Activated T-cell treated with anti-CD3 and anti-CD28 coated beads, Interleukin-2, amount 50 U/mL, for 24 hours (primary cell): ENCODE data around the gene PAX3.

ENCODE experiments used
- DNase-seq: peaks from one replicate; pipeline ENCODE4 v3.0.0-alpha.2; 2020
- H3K27ac Mint-ChIP-seq: 2 replicates; pipeline ENCODE4 v1.8.0; 2020; ENCODE audit warnings: mild to moderate bottlenecking, mixed read lengths
- H3K27me3 Mint-ChIP-seq: 2 replicates; pipeline ENCODE4 v1.8.0; 2020; ENCODE audit warnings: mixed read lengths
- H3K36me3 Mint-ChIP-seq: 2 replicates; pipeline ENCODE4 v1.8.0; 2020; ENCODE audit warnings: low read depth, mixed read lengths
- H3K4me1 Mint-ChIP-seq: 2 replicates; pipeline ENCODE4 v1.8.0; 2020; ENCODE audit warnings: low read depth, mixed read lengths
- H3K4me3 Mint-ChIP-seq: 2 replicates; pipeline ENCODE4 v1.8.0; 2020; ENCODE audit warnings: mild to moderate bottlenecking, moderate library complexity, mixed read lengths
- H3K9me3 Mint-ChIP-seq: 2 replicates; pipeline ENCODE4 v1.8.0; 2020; ENCODE audit warnings: mixed read lengths

Gene PAX3

GRCh38 chr2:222318026-222318711 lies 19.4 kb upstream of the PAX3 start:
- Mint-ChIP-seq H3K4me1 (peaks cover 9% of the 10 kb centered on the region), H3K4me3 (peak overlapping the region; percentile 75), H3K36me3 (no peaks in the 10 kb centered on the region), H3K27me3 (peaks cover 78% of the 10 kb centered on the region), H3K9me3 (no peaks in the 10 kb centered on the region), H3K27ac (no peak overlapping the region)
- DNase-seq, result peak; percentile 68

DNA sequence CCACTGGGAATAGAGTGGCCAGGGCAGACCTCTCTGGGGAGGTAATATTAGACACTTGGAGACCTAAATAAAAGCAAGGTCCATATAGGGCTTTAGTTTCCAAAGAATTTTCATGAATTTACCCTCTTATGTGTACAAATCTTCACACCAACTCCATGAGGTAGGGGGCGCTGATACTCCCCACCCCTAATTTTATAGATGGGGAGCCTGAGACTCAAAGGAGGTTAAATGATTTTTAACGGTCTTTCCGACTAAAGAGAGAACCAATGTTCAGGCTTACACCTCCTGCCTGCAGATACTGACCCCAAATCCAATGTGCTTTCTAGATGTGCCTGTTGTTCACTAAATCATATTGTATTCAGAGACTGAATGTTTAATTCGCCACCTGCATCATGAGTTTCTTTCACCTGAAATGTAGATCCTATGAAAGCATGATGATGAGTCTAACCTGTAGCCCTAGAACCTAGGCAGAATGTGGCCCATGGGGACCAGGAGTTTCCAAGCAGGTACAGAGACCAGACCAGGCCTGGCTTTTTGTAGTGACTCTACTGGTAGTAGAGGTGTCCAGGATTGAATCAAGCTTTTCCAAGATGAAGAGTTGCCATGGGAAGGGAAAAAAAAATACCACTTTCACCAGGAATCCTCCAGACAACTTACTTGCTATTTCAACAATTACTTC lies 16.8 kb upstream of the PAX3 start:
- H3K4me1 Mint-ChIP-seq, result peaks cover 15% of the 10 kb centered on the region
- no peak overlapping the region for H3K4me3 Mint-ChIP-seq
- H3K27ac Mint-ChIP-seq, result no peak overlapping the region

DNA sequence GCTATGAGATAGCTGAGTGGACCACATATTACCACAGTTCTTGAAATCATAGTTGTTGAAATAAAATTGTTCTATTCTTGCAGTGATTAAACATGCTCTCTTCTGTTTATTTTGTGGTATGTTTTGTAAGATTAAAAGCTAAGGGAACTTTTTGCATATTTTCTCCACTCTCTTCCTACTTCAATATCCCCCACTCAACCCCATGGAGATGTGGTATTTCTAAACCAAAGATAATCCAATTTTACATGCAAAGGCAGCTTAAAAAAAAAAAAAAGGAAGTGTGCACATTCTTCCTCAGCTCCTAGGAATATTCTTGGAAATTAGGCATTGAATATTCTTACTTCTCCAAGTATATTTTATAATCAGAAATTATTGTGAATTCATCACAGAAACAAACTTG lies 15.0 kb upstream of the PAX3 start:
- Mint-ChIP-seq H3K4me3 (no peak overlapping the region), H3K9me3 (no peaks in the 10 kb centered on the region), H3K36me3 (no peaks in the 10 kb centered on the region), H3K4me1 (peaks cover 14% of the 10 kb centered on the region), H3K27me3 (peaks cover 95% of the 10 kb centered on the region), H3K27ac (no peak overlapping the region)
- no peak for DNase-seq

More for the DNA sequence above, 16.8 kb upstream of the PAX3 start:
- Mint-ChIP-seq H3K27me3 (peaks cover 82% of the 10 kb centered on the region), H3K9me3 (no peaks in the 10 kb centered on the region), H3K36me3 (no peaks in the 10 kb centered on the region)
- DNase-seq, result no peak

DNA sequence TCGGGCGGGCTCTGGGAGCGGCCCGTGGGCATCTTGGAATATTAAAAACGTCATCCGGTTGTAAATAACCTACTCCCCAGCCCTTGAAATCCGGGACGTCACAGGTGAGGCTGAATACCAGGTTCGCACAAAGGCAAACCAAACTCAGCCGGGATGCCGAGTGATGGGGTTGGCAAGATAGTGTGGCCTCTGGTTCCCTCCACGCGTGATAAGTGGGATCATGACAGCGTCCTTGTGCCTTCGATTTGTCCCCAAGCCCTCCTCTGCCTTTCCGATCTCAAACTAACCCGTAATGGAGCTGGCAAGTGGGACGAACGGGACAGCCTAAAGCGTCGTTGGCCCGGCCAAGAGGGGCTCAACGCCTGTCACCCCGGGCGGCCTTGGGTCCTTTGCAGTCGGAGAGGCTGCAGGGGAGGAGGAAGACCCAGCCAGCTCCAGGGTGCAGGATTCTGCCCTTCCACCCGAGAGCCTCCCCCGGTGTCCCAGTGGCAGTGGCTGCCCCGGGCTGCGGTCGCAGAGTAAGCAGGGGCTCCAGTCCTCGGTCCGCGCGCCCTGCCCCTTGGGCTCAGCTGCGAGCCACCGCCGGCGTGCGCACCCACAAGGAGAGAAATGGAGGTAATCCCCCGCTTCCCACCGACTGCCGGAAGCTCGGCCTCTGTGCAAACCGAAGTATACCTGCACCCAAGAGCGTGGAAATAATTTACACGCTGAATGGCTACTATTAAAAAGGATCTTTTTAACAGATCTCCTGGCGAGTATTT lies 13.4 kb upstream of the PAX3 start:
- Mint-ChIP-seq H3K4me1 (peaks cover 12% of the 10 kb centered on the region), H3K4me3 (no peak overlapping the region), H3K9me3 (no peaks in the 10 kb centered on the region), H3K27ac (peak overlapping the region; percentile 41), H3K36me3 (no peaks in the 10 kb centered on the region), H3K27me3 (peaks cover 99% of the 10 kb centered on the region)
- DNase-seq, result no peak

DNA sequence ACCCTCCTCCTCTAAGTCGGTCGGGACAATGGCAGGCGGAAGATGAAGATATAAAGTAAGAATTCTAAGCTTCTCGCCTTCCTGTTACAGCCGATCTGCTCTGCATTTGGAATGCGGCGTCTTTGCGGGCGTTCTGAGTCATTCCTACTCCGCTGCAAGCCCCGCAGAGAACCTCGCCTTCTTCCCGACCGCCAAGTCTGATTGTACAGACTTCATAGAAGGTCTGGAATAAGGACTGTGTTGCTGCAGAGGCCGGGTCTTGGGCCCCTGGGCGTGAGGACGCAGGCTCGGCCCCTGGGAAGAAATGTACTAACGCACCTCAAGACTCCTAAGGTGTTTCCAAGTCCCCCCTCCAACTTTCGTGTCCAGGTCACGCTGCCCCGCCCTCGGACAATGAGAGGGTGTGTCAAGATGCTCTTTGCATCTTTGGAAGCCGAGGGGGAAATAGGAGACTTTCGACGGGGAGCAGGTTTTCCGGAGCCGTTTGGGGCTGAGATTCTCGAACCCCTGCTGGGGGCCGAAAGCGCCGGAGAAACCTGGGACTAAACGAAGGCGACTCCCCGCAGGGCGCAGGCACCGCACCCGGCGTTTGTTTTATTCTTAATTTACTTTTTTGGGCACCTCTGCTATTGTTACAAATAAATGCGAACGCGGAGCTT lies 12.7 kb upstream of the PAX3 start:
- Mint-ChIP-seq H3K36me3 (no peaks in the 10 kb centered on the region), H3K4me1 (peaks cover 13% of the 10 kb centered on the region), H3K4me3 (no peak overlapping the region), H3K27ac (no peak overlapping the region), H3K27me3 (peaks cover 99% of the 10 kb centered on the region), H3K9me3 (no peaks in the 10 kb centered on the region)
- no peak for DNase-seq

- H3K27me3 Mint-ChIP-seq, result peaks cover 100% of the 10 kb centered on the region
- no peak overlapping the region for H3K27ac Mint-ChIP-seq
- DNase-seq, result no peak
- H3K4me3 Mint-ChIP-seq, result no peak overlapping the region
- H3K36me3 Mint-ChIP-seq, result no peaks in the 10 kb centered on the region
- no peaks in the 10 kb centered on the region for H3K9me3 Mint-ChIP-seq
- peaks cover 16% of the 10 kb centered on the region for H3K4me1 Mint-ChIP-seq
Observed at GRCh38 chr2:222310747-222311318, 12.0 kb upstream of the PAX3 start.

DNA sequence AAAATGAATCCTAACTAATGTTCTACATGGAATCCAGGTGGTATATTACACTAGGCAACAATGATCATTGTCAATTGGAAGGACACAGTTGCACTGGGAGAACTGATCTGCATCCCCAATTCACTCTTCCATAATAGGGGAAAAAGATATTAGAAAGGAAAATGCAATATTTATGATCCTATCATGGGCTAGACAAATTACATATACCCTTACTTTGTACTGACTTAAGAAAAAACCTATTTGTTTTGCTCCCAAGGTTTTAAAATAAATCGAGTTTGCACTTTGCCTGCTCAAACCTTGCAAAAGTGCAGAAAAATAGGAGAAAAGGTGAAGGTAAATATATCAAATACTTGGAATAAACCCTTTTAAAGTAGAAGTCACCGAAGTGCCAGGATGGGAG lies 11.0 kb upstream of the PAX3 start:
- Mint-ChIP-seq H3K36me3 (no peaks in the 10 kb centered on the region), H3K27ac (no peak overlapping the region), H3K4me3 (no peak overlapping the region), H3K27me3 (peaks cover 100% of the 10 kb centered on the region), H3K4me1 (peaks cover 25% of the 10 kb centered on the region), H3K9me3 (no peaks in the 10 kb centered on the region)
- DNase-seq, result no peak

GRCh38 chr2:222309361-222309760 lies 10.6 kb upstream of the PAX3 start:
- peaks cover 29% of the 10 kb centered on the region for H3K4me1 Mint-ChIP-seq
- H3K27me3 Mint-ChIP-seq, result peaks cover 100% of the 10 kb centered on the region
- H3K27ac Mint-ChIP-seq, result no peak overlapping the region
- DNase-seq, result no peak
- no peaks in the 10 kb centered on the region for H3K9me3 Mint-ChIP-seq
- no peaks in the 10 kb centered on the region for H3K36me3 Mint-ChIP-seq
- no peak overlapping the region for H3K4me3 Mint-ChIP-seq

DNA sequence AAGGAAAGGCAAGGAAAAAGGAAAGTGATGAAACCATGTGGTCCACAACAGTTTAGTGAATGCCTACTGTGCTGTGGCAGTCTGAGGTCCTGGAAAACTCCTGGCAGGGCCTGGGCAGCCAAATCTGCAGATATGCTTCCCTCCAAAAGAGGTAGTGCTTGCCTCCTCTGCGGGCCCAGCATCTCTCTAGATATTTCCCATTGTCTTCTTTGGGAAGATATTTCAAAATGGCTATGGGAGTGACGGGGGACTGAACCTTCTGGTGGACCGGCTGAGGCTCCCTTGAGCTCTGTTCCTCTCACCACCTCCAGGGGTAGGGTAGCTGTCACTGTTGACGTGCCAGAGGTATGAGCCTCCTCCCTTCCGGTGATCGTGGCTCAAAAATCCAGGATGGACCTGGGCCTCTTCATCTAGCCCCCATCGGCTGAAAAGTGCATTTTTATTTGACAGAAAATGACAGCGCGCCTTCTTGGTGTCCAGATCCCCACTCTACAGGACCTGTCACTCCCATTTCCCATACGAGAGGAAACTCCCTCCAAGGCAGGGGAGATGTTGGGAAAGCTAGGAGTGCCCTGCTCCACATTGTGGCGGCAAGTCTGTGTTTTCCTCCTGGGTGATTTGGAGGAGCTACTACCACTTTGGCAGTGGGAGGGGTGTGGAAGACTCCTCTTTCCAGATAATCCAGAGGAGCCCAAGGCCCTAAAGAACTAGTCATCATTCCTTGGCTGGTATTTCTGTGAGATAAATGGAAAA lies 9.4 kb upstream of the PAX3 start:
- no peaks in the 10 kb centered on the region for H3K9me3 Mint-ChIP-seq
- no peak overlapping the region for H3K27ac Mint-ChIP-seq
- DNase-seq, result no peak
- peaks cover 35% of the 10 kb centered on the region for H3K4me1 Mint-ChIP-seq
- no peaks in the 10 kb centered on the region for H3K36me3 Mint-ChIP-seq
- H3K4me3 Mint-ChIP-seq, result no peak overlapping the region
- H3K27me3 Mint-ChIP-seq, result peaks cover 100% of the 10 kb centered on the region

- no peak overlapping the region for H3K27ac Mint-ChIP-seq
- H3K9me3 Mint-ChIP-seq, result no peaks in the 10 kb centered on the region
- DNase-seq, result no peak
- H3K36me3 Mint-ChIP-seq, result no peaks in the 10 kb centered on the region
- peaks cover 100% of the 10 kb centered on the region for H3K27me3 Mint-ChIP-seq
- H3K4me3 Mint-ChIP-seq, result no peak overlapping the region
- peaks cover 36% of the 10 kb centered on the region for H3K4me1 Mint-ChIP-seq
Observed at GRCh38 chr2:222307143-222307756, 8.5 kb upstream of the PAX3 start.

DNA sequence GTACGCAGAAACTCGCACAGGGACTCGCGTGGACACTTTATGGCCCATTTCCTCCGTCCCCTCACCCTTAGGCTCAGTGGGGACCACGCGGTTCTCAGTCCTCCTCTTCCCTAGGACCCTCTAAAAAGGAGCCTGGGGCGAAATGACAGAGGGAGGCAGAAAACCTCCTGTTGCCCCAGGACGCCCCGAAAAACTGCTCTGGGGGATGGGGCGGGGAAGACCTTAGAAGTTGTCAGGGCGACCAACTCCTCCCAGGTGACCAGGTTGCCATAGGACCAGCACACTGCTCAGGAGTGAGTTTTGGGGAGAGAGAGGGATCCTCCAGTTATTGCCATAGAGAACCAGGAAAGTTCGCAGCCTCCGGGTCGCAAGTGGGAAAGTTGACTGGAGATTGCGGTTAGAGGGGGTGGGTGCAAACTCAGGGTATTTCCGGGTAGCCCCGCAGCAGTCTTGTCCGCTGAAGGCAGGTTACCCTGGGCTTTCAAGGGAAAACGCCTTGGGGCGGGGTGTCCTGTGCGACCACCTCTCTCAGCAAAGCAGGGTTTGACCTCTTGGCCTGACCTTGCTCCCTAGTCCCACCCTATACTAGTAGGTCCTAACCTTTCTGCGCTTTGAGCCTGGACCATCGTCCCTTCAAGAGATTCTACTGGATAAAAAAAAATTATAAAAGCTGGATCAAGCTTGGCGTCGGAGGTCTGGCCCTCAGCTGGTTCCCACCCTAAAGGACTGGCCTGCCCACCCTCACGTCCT lies 7.8 kb upstream of the PAX3 start:
- no peak for DNase-seq
- H3K9me3 Mint-ChIP-seq, result no peaks in the 10 kb centered on the region
- peak overlapping the region; percentile 64 for H3K4me3 Mint-ChIP-seq
- H3K36me3 Mint-ChIP-seq, result no peaks in the 10 kb centered on the region
- H3K27ac Mint-ChIP-seq, result no peak overlapping the region
- H3K4me1 Mint-ChIP-seq, result peaks cover 33% of the 10 kb centered on the region
- peaks cover 100% of the 10 kb centered on the region for H3K27me3 Mint-ChIP-seq

GRCh38 chr2:222305516-222306392 lies 7.0 kb upstream of the PAX3 start:
- Mint-ChIP-seq H3K4me3 (peak overlapping the region; percentile 64), H3K27ac (peak overlapping the region; percentile 14), H3K4me1 (peaks cover 33% of the 10 kb centered on the region), H3K9me3 (no peaks in the 10 kb centered on the region), H3K27me3 (peaks cover 100% of the 10 kb centered on the region), H3K36me3 (no peaks in the 10 kb centered on the region)
- DNase-seq, result no peak
